ENCODE data around the gene KRTAP24-1. TPM values are rescaled to one million over a fixed set of nuclear protein-coding genes. Genes with fewer than 3 reads are reported as not detected.

Gene KRTAP24-1
- total and polyA plus RNA-seq, 9 of the 15 experiments (the other 6 are each of a cell fraction or from before 2014, with no cell fraction given), result not detected

DNA sequence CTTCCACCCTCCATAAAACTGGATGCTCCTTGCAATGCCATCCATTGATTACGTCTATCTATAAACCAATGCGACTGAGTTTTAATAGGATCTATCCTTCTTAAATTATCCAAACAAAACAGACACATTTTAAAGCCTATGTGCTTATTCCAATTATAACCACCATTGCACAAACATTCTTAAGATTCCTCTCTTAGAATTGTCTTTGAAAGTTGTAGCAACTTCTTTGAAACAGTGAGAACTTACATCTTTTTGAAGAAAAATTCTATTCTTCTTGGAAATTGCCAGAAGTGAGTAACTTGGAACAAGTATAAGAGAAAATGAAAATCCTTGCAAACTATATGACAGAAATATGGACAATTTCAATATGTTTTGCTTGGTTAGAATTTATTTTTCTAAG is 37.5 kb upstream of the KRTAP24-1 start, which contains the start of gene KRTAP26-1:
Gene KRTAP26-1, minus strand, starts transcription at position 101 of the 400 bp plus-strand sequence. CDS start 280 bp downstream, outside the sequence.
- 2% methylated on average over 2 of the region's 2 CpGs for WGBS (ENCODE audit: insufficient coverage, low coverage, missing lambda C conversion rate)
- no peaks in the 10 kb centered on the region for H3K36me3 ChIP-seq (ENCODE audit: control insufficient read depth, insufficient read depth, low read length)
- H3K4me2 ChIP-seq (ENCODE audit: insufficient read depth, low read length), result no peak within 1 kb of the TSS
- ATAC-seq (no peak), DNase-seq (ENCODE audit: extremely low read depth in 1 of 4, low spot score in 3 of 4) (no peak), FAIRE-seq (no peak)
- in situ Hi-C loops (cut with MboI), result no loop called here
- intact Hi-C loops (cut with micrococcal nuclease), result no loop called here
- no peaks in the 10 kb centered on the region for H4K20me1 ChIP-seq (replicated peaks; ENCODE audit: control insufficient read depth, insufficient read depth, low read length)
- H3K27ac ChIP-seq (ENCODE audit: extremely low read depth, low read depth, low read length), result no peak within 1 kb of the TSS
- TF ChIP-seq RBBP5 (IDR thresholded peaks at IDR 0.05; ENCODE audit: borderline replicate concordance, insufficient read depth, low read length, poor library complexity, severe bottlenecking) (no peak), CEBPZ (IDR thresholded peaks at IDR 0.05; ENCODE audit: borderline replicate concordance, low read depth, low read length) (no peak), ZNF695 (CRISPR knock-in tag; IDR thresholded peaks at IDR 0.05) (no peak), CXXC5 (CRISPR knock-in tag; IDR thresholded peaks at IDR 0.05) (no peak), CBX3 (IDR thresholded peaks at IDR 0.05; ENCODE audit: borderline replicate concordance in 1 of 2, low read length in 2 of 2) (no peak), TRIM28 (IDR thresholded peaks at IDR 0.05) (no peak), HINFP (tag; conservative IDR thresholded peaks at IDR 0.05; ENCODE audit: low read depth) (no peak)
- TF ChIP-seq, protein P1, sequence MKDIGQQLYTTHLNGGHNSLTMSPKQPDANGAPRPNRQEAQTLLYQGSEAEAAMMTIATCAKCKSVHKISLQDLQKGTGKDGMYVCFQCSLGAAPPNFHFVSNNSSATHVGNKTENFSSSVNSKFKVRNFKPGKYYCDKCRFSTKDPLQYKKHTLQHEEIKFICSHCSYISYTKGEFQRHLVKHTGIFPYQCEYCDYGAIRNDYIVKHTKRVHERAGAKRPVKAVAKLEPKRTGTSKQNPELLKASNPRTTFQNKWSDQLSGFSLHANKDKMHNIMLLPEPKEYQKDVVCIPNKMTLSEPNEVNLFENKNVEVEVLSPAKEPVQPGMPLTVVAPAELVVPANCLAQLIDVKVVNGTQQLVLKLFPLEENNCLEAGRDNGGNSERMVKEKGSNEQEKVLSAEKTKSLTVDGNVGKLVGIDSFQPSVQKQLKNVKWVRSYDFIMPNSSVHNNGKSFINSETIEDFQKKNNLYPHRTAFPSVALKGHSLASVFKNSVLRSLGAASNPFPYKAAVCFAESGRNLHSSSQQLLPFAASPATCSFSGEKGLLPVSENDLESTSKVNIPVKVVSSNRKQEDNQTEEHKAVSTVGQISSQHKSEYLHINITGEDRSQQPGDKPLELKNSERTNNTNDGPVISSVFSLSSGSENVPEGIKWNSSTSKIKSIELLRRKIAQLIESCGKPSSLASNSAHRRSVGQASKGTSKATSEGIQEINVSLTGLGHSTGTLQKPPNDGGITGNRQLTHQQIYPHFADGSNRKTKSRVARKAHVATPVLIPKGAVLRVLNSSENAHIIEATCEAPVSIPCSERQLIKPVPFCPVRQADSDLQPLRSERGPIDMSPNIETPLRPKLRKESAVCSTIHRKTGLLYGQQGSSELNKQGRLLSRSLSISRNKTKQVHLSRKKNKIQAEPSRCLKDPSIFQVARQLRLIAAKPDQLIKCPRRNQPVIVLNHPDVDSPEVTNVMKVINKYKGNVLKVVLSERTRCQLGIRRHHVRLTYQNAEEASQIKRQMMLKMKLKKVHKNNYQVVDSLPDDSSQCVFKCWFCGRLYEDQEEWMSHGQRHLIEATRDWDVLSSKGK (CRISPR knock-in tag; IDR thresholded peaks at IDR 0.05), result no peak
- H3K79me2 ChIP-seq (ENCODE audit: control insufficient read depth, insufficient read depth, low read length), result no peaks in the 10 kb centered on the region
- H3K9ac ChIP-seq (ENCODE audit: insufficient read depth in 1 of 2, low read depth in 2 of 2, low read length in 2 of 2), result no peak within 1 kb of the TSS
- H2AFZ ChIP-seq (ENCODE audit: low read depth, low read length), result no peak within 1 kb of the TSS
- no peaks in the 10 kb centered on the region for H3K9me1 ChIP-seq (ENCODE audit: control insufficient read depth, insufficient read depth, low read length)
- H3K4me3 ChIP-seq, result no peak within 1 kb of the TSS
- no peaks in the 10 kb centered on the region for H3K27me3 ChIP-seq (ENCODE audit: control insufficient read depth in 2 of 2, insufficient read depth in 2 of 2, low read length in 2 of 2)
- no peaks in the 10 kb centered on the region for H3K9me3 ChIP-seq (replicated peaks; ENCODE audit: control insufficient read depth, insufficient read depth, low read depth, low read length)
- ChIA-PET POLR2A (no interaction called here), CTCF (ENCODE audit: low intra/inter-chr PET ratio) (no interaction called here)
- H3K4me1 ChIP-seq (replicated peaks in 1 of 2; ENCODE audit: control insufficient read depth in 2 of 2, insufficient read depth in 2 of 2, low read length in 2 of 2), result no peaks in the 10 kb centered on the region
- no TSS peak for BruUV-seq (replicated peaks)

All from K562 (cell line).